PC-9 (cell line): ENCODE results near the gene HELZ. TPM values are rescaled to one million over a fixed set of nuclear protein-coding genes. Genes with fewer than 3 reads are reported as not detected.

ENCODE experiments used
- BruUV-seq: library from RNA; stranded (reverse); fragments of 400-500 nt; replicated peaks from 2 replicates; lab custom pipeline; 2021; lab: Mats Ljungman, UMichigan
- CTCF ChIA-PET: fragments of 300-600 bp; sonication (Branson Sonifier 250); formaldehyde crosslinking; loops from one replicate; lab custom pipeline; 2022; ENCODE audit warnings: antibody characterized with exemption; lab: Charles Lee
- POLR2A ChIA-PET: fragments of 300-600 bp; sonication (Branson Sonifier 250); formaldehyde crosslinking; loops from one replicate; lab custom pipeline; 2022; ENCODE audit warnings: antibody characterized with exemption; ENCODE audit not compliant: unreplicated experiment; lab: Charles Lee
- DNase-seq, 2 experiments: peaks; one replicate each; pipeline versions ENCODE4 v3.0.0 to v3.0.0-alpha.2; 2015 to 2022; ENCODE audit warnings: mixed read lengths in 1 of 2
- H2AFZ ChIP-seq: fragments of 200-600 bp; sonication (generic); 2 replicates; pipeline ENCODE4 v1.8.1; 2017; ENCODE audit warnings: antibody characterized with exemption
- H3F3A ChIP-seq: fragments of 200-600 bp; sonication (generic); 2 replicates; pipeline ENCODE4 v1.8.1; 2017; ENCODE audit warnings: antibody characterized with exemption, mild to moderate bottlenecking, low read depth; ENCODE audit not compliant: insufficient read depth
- H3K27ac ChIP-seq: fragments of 200-600 bp; sonication (generic); 2 replicates; pipeline ENCODE4 v1.6.1; 2016; ENCODE audit warnings: mixed run types
- H3K27me3 ChIP-seq: fragments of 200-600 bp; sonication (generic); 2 replicates; pipeline ENCODE4 v1.6.1; 2016; ENCODE audit warnings: low read depth, mixed run types; ENCODE audit not compliant: insufficient read depth
- H3K36me3 ChIP-seq: fragments of 200-600 bp; sonication (generic); 2 replicates; pipeline ENCODE4 v1.6.1; 2016; ENCODE audit warnings: low read depth, mixed run types
- H3K4me1 ChIP-seq: fragments of 200-600 bp; sonication (generic); replicated peaks from 2 replicates; pipeline ENCODE4 v1.6.1; 2016; ENCODE audit warnings: mixed run types; ENCODE audit not compliant: insufficient read depth
- H3K4me2 ChIP-seq: fragments of 200-600 bp; sonication (generic); 2 replicates; pipeline ENCODE4 v1.6.1; 2017; ENCODE audit warnings: mixed run types
- H3K4me3 ChIP-seq: fragments of 200-600 bp; sonication (generic); 2 replicates; pipeline ENCODE4 v1.6.1; 2016; ENCODE audit warnings: mixed run types
- H3K79me2 ChIP-seq: fragments of 200-600 bp; sonication (generic); 2 replicates; pipeline ENCODE4 v1.6.1; 2017; ENCODE audit warnings: low read depth, mixed run types
- H3K9me2 ChIP-seq: fragments of 200-600 bp; sonication (generic); 2 replicates; pipeline ENCODE4 v1.8.1; 2017; ENCODE audit warnings: mild to moderate bottlenecking; ENCODE audit not compliant: insufficient read depth
- H3K9me3 ChIP-seq: fragments of 200-600 bp; sonication (generic); 2 replicates; pipeline ENCODE4 v1.8.1; 2016; ENCODE audit warnings: low read depth; ENCODE audit not compliant: insufficient read depth
- H4K20me1 ChIP-seq: fragments of 200-600 bp; sonication (generic); 2 replicates; pipeline ENCODE4 v1.8.1; 2017; ENCODE audit not compliant: insufficient read depth
- CTCF ChIP-seq: fragments of 200-600 bp; sonication (generic); conservative IDR thresholded peaks from 2 replicates; pipeline ENCODE4 v1.6.1; 2017; ENCODE audit warnings: mixed run types, antibody characterized with exemption, mild to moderate bottlenecking, moderate library complexity
- EZH2 ChIP-seq: fragments of 200-600 bp; sonication (generic); IDR thresholded peaks from 2 replicates; pipeline ENCODE4 v1.8.0; 2017; ENCODE audit warnings: antibody characterized with exemption, low read depth
- intact Hi-C: fragments of 100-400 bp; cut with micrococcal nuclease; formaldehyde crosslinking; loops from one replicate; pipeline ENCODE4 v1.10.0; 2022; ENCODE audit not compliant: unreplicated experiment
- total RNA-seq: library from RNA; stranded (reverse); gene quantifications from 2 replicates; pipeline ENCODE4 v1.2.3, GENCODE V29; 2021

Gene HELZ
- total RNA-seq, 1 experiment from 2014 or later: 38.0 TPM

- no peak for TF ChIP-seq EZH2
- no peak for TF ChIP-seq CTCF
- ChIA-PET CTCF (no interaction called here), POLR2A (no interaction called here)
- BruUV-seq: no TSS peak
- H3K9me3 ChIP-seq: peaks cover 8% of the 10 kb centered on the region
- no peak overlapping the region for H3K27ac ChIP-seq
- peaks cover 11% of the 10 kb centered on the region; the same call in 1 of the 2 replicates for H3F3A ChIP-seq
- H3K4me1 ChIP-seq: no peaks in the 10 kb centered on the region
- no peak overlapping the region for H2AFZ ChIP-seq
- H3K79me2 ChIP-seq: no peaks in the 10 kb centered on the region
- no peak overlapping the region for H3K4me2 ChIP-seq
- H3K4me3 ChIP-seq: no peak overlapping the region
- H3K9me2 ChIP-seq: no peaks in the 10 kb centered on the region
- H4K20me1 ChIP-seq: 0 out of 2 replicates have a peak, but pooled peaks cover 5% of the 10 kb centered on the region
- H3K36me3 ChIP-seq: peaks cover 30% of the 10 kb centered on the region
- no peaks in the 10 kb centered on the region for H3K27me3 ChIP-seq
- DNase-seq: no peak
- intact Hi-C loops: no loop called here
Measured at GRCh38 chr17:67115401-67115800, 129.6 kb downstream of the HELZ start.

- intact Hi-C loops: no loop called here
- Histone ChIP-seq H3K4me2 (no peak overlapping the region), H3K4me3 (no peak overlapping the region), H3K27ac (no peak overlapping the region), H3F3A (peaks cover 11% of the 10 kb centered on the region; the same call in 1 of the 2 replicates), H3K9me3 (peaks cover 8% of the 10 kb centered on the region), H3K9me2 (no peaks in the 10 kb centered on the region), H3K79me2 (no peaks in the 10 kb centered on the region), H3K36me3 (peaks cover 28% of the 10 kb centered on the region), H3K4me1 (no peaks in the 10 kb centered on the region), H3K27me3 (no peaks in the 10 kb centered on the region), H2AFZ (no peak overlapping the region), H4K20me1 (0 out of 2 replicates have a peak, but pooled peaks cover 5% of the 10 kb centered on the region)
- TF ChIP-seq CTCF (no peak), EZH2 (no peak)
- no TSS peak for BruUV-seq
- ChIA-PET CTCF (interaction anchor here (0.6 kb wide), 1 partner anchor 670 kb away, joined by 14 read pairs; no protein-coding TSS in a partner anchor), POLR2A (interaction anchor here (0.6 kb wide), 1 partner anchor 379 kb away, joined by 3 read pairs; no protein-coding TSS in a partner anchor)
- no peak for DNase-seq
Measured at GRCh38 chr17:67113486-67113885, 131.5 kb downstream of the HELZ start.

- H3K9me3 ChIP-seq: peaks cover 8% of the 10 kb centered on the region
- no peak overlapping the region for H3K4me3 ChIP-seq
- H3K4me2 ChIP-seq: no peak overlapping the region
- no peaks in the 10 kb centered on the region for H3K4me1 ChIP-seq
- ChIA-PET POLR2A (no interaction called here), CTCF (no interaction called here)
- H3K9me2 ChIP-seq: no peaks in the 10 kb centered on the region
- peaks cover 26% of the 10 kb centered on the region for H3K36me3 ChIP-seq
- TF ChIP-seq EZH2: no peak
- TF ChIP-seq CTCF: no peak
- H2AFZ ChIP-seq: no peak overlapping the region
- intact Hi-C loops: no loop called here
- H4K20me1 ChIP-seq: 0 out of 2 replicates have a peak, but pooled peaks cover 5% of the 10 kb centered on the region
- H3K27ac ChIP-seq: no peak overlapping the region
- BruUV-seq: no TSS peak
- DNase-seq: no peak
- no peaks in the 10 kb centered on the region for H3K79me2 ChIP-seq
- no peaks in the 10 kb centered on the region for H3K27me3 ChIP-seq
- peaks cover 11% of the 10 kb centered on the region; the same call in 1 of the 2 replicates for H3F3A ChIP-seq
Measured at GRCh38 chr17:67111808-67112207, 133.2 kb downstream of the HELZ start.
